HepG2 (cell line): ENCODE measurements around the gene MFSD12. TPM values are rescaled to one million over a fixed set of nuclear protein-coding genes. Genes with fewer than 3 reads are reported as not detected.

Source experiments
- ATAC-seq: fragments of 200-7000 bp; cut with Tn5 transposase; 3 replicates; pipeline ENCODE4 v1.9.1; 2020; ENCODE audit warnings: mild to moderate bottlenecking, moderate library complexity
- BruUV-seq: library from RNA; stranded (reverse); fragments of 400-500 nt; replicated peaks from 2 replicates; lab custom pipeline; 2021; lab: Mats Ljungman, UMichigan
- CTCF ChIA-PET: fragments of 300-600 bp; formaldehyde crosslinking; extraction: SDS; loops from one replicate; lab custom pipeline; 2021; ENCODE audit warnings: low total read pairs, inconsistent platforms, low intra/inter-chr PET ratio; lab: Yijun Ruan, JAX
- POLR2A ChIA-PET: fragments of 350-600 bp; sonication (Branson Sonifier 250); formaldehyde crosslinking; loops from one replicate; lab custom pipeline; 2020; ENCODE audit warnings: antibody characterized with exemption, inconsistent platforms; lab: Yijun Ruan, JAX
- DNase-seq: peaks from one replicate; pipeline ENCODE4 v3.0.0-alpha.2; 2015; ENCODE audit warnings: low spot score
- FAIRE-seq: peaks from 3 replicates; lab custom pipeline; 2011; peaks lifted over from hg19 to GRCh38; lab: Jason Lieb, UNC
- H2AFZ ChIP-seq: one replicate; pipeline ENCODE4 v1.6.1; 2011; ENCODE audit warnings: low read length, inconsistent platforms
- H3K27ac ChIP-seq: fragments of 300-600 bp; 3 replicates; pipeline ENCODE4 v1.8.0; 2011; ENCODE audit warnings: mixed run types, mild to moderate bottlenecking, mixed read lengths, low read length, inconsistent platforms; ENCODE audit not compliant: insufficient read depth; ENCODE audit errors: extremely low read length
- H3K27me3 ChIP-seq, 2 experiments: fragments of 200-600 bp in 1 of 2; 2 replicates in 1 of 2; 3 replicates in 1 of 2; pipeline versions ENCODE4 v1.6.0 to v1.8.0; 2011; ENCODE audit warnings: low read length in 2 of 2, mild to moderate bottlenecking in 2 of 2, moderate library complexity in 2 of 2, inconsistent platforms in 1 of 2; ENCODE audit not compliant: insufficient read depth in 2 of 2, control insufficient read depth in 1 of 2
- H3K36me3 ChIP-seq, 2 experiments: fragments of 200-600 bp in 1 of 2; replicated peaks in 1 of 2; 2 replicates in 1 of 2; 3 replicates in 1 of 2; pipeline versions ENCODE4 v1.5.1 to v1.8.0; 2011; ENCODE audit warnings: low read length in 2 of 2, inconsistent platforms in 1 of 2; ENCODE audit not compliant: insufficient read depth in 2 of 2, control insufficient read depth in 1 of 2
- H3K4me1 ChIP-seq: 2 replicates; pipeline ENCODE4 v1.5.1; 2012; ENCODE audit warnings: low read length, inconsistent platforms; ENCODE audit not compliant: insufficient read depth
- H3K4me2 ChIP-seq: 2 replicates; pipeline ENCODE4 v1.6.0; 2011; ENCODE audit warnings: low read depth, low read length, inconsistent platforms
- H3K4me3 ChIP-seq, 3 experiments: fragments of 200-600 bp in 1 of 3; sonication (generic), shearing (Covaris generic) in 1 of 3; replicated peaks in 1 of 3; 2 replicates each; pipeline ENCODE4 v1.5.1; 2011 to 2016; ENCODE audit warnings: low read length in 3 of 3, inconsistent platforms in 2 of 3, low read depth in 2 of 3, mild to moderate bottlenecking in 2 of 3, control low read depth in 1 of 3, mixed read lengths in 1 of 3; ENCODE audit not compliant: insufficient read depth in 1 of 3
- H3K79me2 ChIP-seq: one replicate; pipeline ENCODE4 v1.6.1; 2011; ENCODE audit warnings: low read length, inconsistent platforms; ENCODE audit not compliant: insufficient read depth
- H3K9ac ChIP-seq: 2 replicates; pipeline ENCODE4 v1.6.0; 2011; ENCODE audit warnings: mild to moderate bottlenecking, low read depth, low read length, inconsistent platforms; ENCODE audit not compliant: insufficient read depth
- H3K9me3 ChIP-seq: 2 replicates; pipeline ENCODE4 v1.5.1; 2012; ENCODE audit warnings: mild to moderate bottlenecking, low read length
- H4K20me1 ChIP-seq: 2 replicates; pipeline ENCODE4 v1.6.0; 2011; ENCODE audit warnings: inconsistent platforms, mild to moderate bottlenecking, low read length, moderate library complexity; ENCODE audit not compliant: insufficient read depth
- AGO2 ChIP-seq: fragments of 200-400 bp; formaldehyde crosslinking; optimal IDR thresholded peaks from 2 replicates; pipeline ENCODE3; 2017; ENCODE audit warnings: mild to moderate bottlenecking, low read depth, low read length, moderate library complexity
- CREM ChIP-seq, 2 experiments: sonication (generic) in 1 of 2; formaldehyde crosslinking in 1 of 2; IDR thresholded peaks; 2 replicates each; pipeline versions ENCODE4 v1.4.0 to v1.6.1; 2016 to 2020; ENCODE audit warnings: antibody characterized with exemption in 1 of 2, mild to moderate bottlenecking in 1 of 2, missing genetic modification reagents in 1 of 2
- HNRNPK ChIP-seq: fragments of 200-400 bp; formaldehyde crosslinking; IDR thresholded peaks from 2 replicates; pipeline ENCODE4 v1.6.1; 2018; ENCODE audit warnings: low read length, low read depth, moderate library complexity, mild to moderate bottlenecking; ENCODE audit not compliant: poor library complexity, severe bottlenecking
- MAZ ChIP-seq, 2 experiments: sonication (generic) in 1 of 2; formaldehyde crosslinking in 1 of 2; IDR thresholded peaks; 2 replicates each; pipeline versions ENCODE4 v1.5.0 to v1.6.1; 2012 to 2020; ENCODE audit warnings: low read depth in 2 of 2, mild to moderate bottlenecking in 2 of 2, borderline replicate concordance in 1 of 2, improper control_type of control experiment in 1 of 2, low read length in 1 of 2, missing genetic modification reagents in 1 of 2, moderate library complexity in 1 of 2
- MTF1 ChIP-seq: sonication (generic); formaldehyde crosslinking; IDR thresholded peaks from 2 replicates; pipeline ENCODE4 v1.5.0; 2020; ENCODE audit warnings: missing genetic modification reagents
- NFKB2 ChIP-seq: sonication (generic); formaldehyde crosslinking; IDR thresholded peaks from 2 replicates; pipeline ENCODE4 v1.4.0; 2020; ENCODE audit warnings: missing genetic modification reagents, borderline replicate concordance
- PHF8 ChIP-seq: sonication (generic); formaldehyde crosslinking; IDR thresholded peaks from 2 replicates; pipeline ENCODE4 v1.5.0; 2020; ENCODE audit warnings: missing genetic modification reagents
- PLRG1 ChIP-seq: fragments of 450-650 bp; conservative IDR thresholded peaks from 2 replicates; pipeline ENCODE4 v1.6.1; 2016
- RBFOX2 ChIP-seq: fragments of 200-400 bp; formaldehyde crosslinking; IDR thresholded peaks from 2 replicates; pipeline ENCODE4 v1.6.1; 2017; ENCODE audit warnings: low read depth, mild to moderate bottlenecking, low read length
- SATB2 ChIP-seq: sonication (generic); formaldehyde crosslinking; IDR thresholded peaks from 2 replicates; pipeline ENCODE4 v1.5.0; 2020; ENCODE audit warnings: missing genetic modification reagents
- XBP1 ChIP-seq: sonication (generic); formaldehyde crosslinking; IDR thresholded peaks from 2 replicates; pipeline ENCODE4 v1.5.0; 2020; ENCODE audit warnings: missing genetic modification reagents
- WGBS: methylation state at CpG from one replicate; pipeline ENCODE4 v1.1.6; 2017; ENCODE audit warnings: low lambda C conversion rate; 5-methylcytosine and 5-hydroxymethylcytosine counted together
- in situ Hi-C: cut with HindIII; loops from 2 replicates; pipeline ENCODE4 v1.10.0; 2017; ENCODE audit warnings: low pct_unique_long_range_greater_than_20kb; ENCODE audit not compliant: extremely low pct_ligation_motif_present
- intact Hi-C: fragments of 100-400 bp; cut with micrococcal nuclease; formaldehyde crosslinking; loops from one replicate; pipeline ENCODE4 v1.10.0; 2022; ENCODE audit not compliant: unreplicated experiment
- polyA plus RNA-seq, 8 experiments: library from polyadenylated mRNA; depleted of rRNA in 3 of 8; stranded (reverse) in 7 of 8; unstranded in 1 of 8; fragments of >200 nt; fragmentation: Illumina TruSeq in 4 of 8; extraction: Trizol in 4 of 8; gene quantifications; 2 replicates each; pipeline versions ENCODE4 v1.2.1 to v1.2.3, GENCODE V29; 2011 to 2016; ENCODE audit warnings: low read depth in 4 of 8, missing spikeins in 1 of 8, mixed read lengths in 1 of 8; ENCODE audit not compliant: insufficient read depth in 1 of 8
- total RNA-seq, 5 experiments: library from RNA; depleted of rRNA; stranded (reverse); fragments of >200 nt; fragmentation: Illumina TruSeq; extraction: Trizol; gene quantifications; 2 replicates each; pipeline ENCODE4 v1.2.3, GENCODE V29; 2016; ENCODE audit warnings: low read depth in 1 of 5
- TF ChIP-seq, protein P1 (sequence below): sonication (generic); formaldehyde crosslinking; IDR thresholded peaks from 2 replicates; pipeline ENCODE4 v1.4.0; 2020; ENCODE audit warnings: missing genetic modification reagents
- TF ChIP-seq, protein P2 (sequence below): sonication (generic); formaldehyde crosslinking; IDR thresholded peaks from 2 replicates; pipeline ENCODE4 v1.5.0; 2020; ENCODE audit warnings: missing genetic modification reagents
- TF ChIP-seq, protein P3 (sequence below): sonication (generic); formaldehyde crosslinking; conservative IDR thresholded peaks from 2 replicates; pipeline ENCODE4 v1.5.0; 2020; ENCODE audit warnings: missing genetic modification reagents

MFSD12 gene
- total and polyA plus RNA-seq, 2 of the 13 experiments (the other 11 are each of a cell fraction or from before 2014, with no cell fraction given): 27.2 to 29.1 TPM

DNA sequence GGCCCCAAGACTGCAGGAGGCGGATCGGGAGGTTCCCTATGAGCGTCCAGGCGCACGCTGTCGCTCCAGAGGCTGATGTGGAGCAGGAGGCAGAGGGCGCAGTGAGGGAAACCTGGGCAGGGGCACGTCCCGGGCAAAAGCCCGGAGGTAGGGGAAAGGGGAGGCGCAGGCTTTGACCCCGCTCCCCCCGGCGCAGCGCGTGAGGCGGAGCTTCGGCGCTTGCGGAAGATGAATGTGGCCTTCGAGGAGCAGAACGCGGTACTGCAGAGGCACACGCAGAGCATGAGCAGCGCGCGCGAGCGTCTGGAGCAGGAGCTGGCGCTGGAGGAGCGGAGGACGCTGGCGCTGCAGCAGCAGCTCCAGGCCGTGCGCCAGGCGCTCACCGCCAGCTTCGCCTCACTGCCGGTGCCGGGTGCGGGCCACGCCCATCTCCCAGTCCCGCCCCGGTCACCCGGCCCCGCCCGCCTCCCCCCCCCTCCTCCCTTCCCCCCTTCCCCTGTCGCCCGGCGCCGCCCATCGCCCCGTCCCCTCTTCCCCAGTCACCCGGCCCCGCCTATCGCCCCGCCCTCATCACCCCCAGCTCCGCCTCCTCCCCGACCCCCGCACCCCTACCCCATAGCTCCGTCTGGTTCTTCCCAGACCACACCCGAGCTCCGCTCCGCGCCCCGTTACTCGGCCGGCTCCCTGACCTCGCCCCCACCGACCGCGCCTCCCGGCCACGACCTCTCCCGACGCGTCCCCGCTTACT is 19.5 kb upstream of the MFSD12 start (continued):
- TF ChIP-seq PLRG1: no peak
- peak; percentile 29 for TF ChIP-seq AGO2
- TF ChIP-seq NFKB2 (CRISPR knock-in tag): no peak
- TF ChIP-seq, protein P1, sequence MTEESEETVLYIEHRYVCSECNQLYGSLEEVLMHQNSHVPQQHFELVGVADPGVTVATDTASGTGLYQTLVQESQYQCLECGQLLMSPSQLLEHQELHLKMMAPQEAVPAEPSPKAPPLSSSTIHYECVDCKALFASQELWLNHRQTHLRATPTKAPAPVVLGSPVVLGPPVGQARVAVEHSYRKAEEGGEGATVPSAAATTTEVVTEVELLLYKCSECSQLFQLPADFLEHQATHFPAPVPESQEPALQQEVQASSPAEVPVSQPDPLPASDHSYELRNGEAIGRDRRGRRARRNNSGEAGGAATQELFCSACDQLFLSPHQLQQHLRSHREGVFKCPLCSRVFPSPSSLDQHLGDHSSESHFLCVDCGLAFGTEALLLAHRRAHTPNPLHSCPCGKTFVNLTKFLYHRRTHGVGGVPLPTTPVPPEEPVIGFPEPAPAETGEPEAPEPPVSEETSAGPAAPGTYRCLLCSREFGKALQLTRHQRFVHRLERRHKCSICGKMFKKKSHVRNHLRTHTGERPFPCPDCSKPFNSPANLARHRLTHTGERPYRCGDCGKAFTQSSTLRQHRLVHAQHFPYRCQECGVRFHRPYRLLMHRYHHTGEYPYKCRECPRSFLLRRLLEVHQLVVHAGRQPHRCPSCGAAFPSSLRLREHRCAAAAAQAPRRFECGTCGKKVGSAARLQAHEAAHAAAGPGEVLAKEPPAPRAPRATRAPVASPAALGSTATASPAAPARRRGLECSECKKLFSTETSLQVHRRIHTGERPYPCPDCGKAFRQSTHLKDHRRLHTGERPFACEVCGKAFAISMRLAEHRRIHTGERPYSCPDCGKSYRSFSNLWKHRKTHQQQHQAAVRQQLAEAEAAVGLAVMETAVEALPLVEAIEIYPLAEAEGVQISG: no peak
- no peak for TF ChIP-seq CREM (IDR thresholded peaks at IDR 0.05)
- TF ChIP-seq CREM (CRISPR knock-in tag; IDR thresholded peaks at IDR 0.05): no peak
- no peak for TF ChIP-seq XBP1
- TF ChIP-seq HNRNPK: no peak

DNA sequence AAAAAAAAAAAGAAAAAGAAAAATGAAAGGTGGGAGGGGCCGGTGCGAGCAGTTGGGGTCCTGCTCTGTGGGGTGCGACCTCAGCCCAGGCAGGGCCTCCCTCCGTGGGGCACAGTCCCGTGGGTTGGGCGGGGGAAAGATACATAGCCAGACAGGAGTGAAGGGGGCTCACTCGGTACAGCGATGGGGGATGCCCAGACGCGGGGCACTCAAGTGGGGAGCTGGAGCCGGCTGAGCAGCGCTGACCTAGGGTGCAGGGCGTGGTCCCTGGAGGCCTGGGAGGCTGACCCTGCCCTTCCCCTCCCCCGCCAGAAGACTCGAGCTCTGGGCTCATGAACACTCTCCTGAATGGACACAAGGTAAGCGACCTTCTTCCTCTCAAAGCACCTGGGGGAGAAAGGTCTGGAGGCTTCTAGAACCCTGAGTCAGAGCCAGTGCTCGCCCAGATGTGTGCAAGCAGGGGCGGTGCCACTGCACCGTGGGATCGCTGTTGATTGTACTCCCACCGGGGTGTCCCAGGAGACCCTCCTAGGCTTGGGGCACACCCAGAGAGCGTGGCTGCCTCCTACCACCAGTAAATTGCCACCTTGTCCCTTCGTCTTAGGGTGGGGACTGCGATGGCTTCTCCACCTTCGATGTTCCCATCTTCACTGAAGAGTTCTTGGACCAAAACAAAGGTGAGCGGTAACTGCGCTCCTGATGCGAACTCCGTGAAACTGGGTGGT is 18.7 kb upstream of the MFSD12 start:
- H3K36me3 ChIP-seq: no peaks in the 10 kb centered on the region; a peak in 1 of 5 replicates
- H3K27me3 ChIP-seq: no peaks in the 10 kb centered on the region
- H3K4me2 ChIP-seq: no peak overlapping the region
- peaks cover 2% of the 10 kb centered on the region for H3K79me2 ChIP-seq
- H4K20me1 ChIP-seq: peaks cover 4% of the 10 kb centered on the region
- ChIA-PET POLR2A (interaction anchor here (0.7 kb wide), 1 partner anchor 22 kb away, joined by 3 read pairs; no protein-coding TSS in a partner anchor), CTCF (interaction anchor here (1.0 to 1.6 kb wide), 2 partner anchors 29 to 31 kb away, joined by 3 to 14 read pairs; no protein-coding TSS in a partner anchor)
- H3K4me1 ChIP-seq: peaks cover 27% of the 10 kb centered on the region
- no peak for ATAC-seq
- H3K4me3 ChIP-seq: no peak overlapping the region
- TF ChIP-seq, protein P2, sequence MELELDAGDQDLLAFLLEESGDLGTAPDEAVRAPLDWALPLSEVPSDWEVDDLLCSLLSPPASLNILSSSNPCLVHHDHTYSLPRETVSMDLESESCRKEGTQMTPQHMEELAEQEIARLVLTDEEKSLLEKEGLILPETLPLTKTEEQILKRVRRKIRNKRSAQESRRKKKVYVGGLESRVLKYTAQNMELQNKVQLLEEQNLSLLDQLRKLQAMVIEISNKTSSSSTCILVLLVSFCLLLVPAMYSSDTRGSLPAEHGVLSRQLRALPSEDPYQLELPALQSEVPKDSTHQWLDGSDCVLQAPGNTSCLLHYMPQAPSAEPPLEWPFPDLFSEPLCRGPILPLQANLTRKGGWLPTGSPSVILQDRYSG: no peak
- TF ChIP-seq MTF1 (CRISPR knock-in tag) (no peak), MAZ (IDR thresholded peaks at IDR 0.05; ENCODE audit: borderline replicate concordance, low read depth, low read length) (no peak), MAZ (CRISPR knock-in tag; IDR thresholded peaks at IDR 0.05; ENCODE audit: low read depth) (no peak), SATB2 (CRISPR knock-in tag) (no peak), PHF8 (CRISPR knock-in tag) (no peak), RBFOX2 (peak; percentile 47; the same call in 1 of the 2 replicates)
- TF ChIP-seq, protein P3, sequence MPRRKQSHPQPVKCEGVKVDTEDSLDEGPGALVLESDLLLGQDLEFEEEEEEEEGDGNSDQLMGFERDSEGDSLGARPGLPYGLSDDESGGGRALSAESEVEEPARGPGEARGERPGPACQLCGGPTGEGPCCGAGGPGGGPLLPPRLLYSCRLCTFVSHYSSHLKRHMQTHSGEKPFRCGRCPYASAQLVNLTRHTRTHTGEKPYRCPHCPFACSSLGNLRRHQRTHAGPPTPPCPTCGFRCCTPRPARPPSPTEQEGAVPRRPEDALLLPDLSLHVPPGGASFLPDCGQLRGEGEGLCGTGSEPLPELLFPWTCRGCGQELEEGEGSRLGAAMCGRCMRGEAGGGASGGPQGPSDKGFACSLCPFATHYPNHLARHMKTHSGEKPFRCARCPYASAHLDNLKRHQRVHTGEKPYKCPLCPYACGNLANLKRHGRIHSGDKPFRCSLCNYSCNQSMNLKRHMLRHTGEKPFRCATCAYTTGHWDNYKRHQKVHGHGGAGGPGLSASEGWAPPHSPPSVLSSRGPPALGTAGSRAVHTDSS (CRISPR knock-in tag): no peak
- H3K9ac ChIP-seq: no peak overlapping the region
- DNase-seq: no peak
- H3K27ac ChIP-seq: no peak overlapping the region
- no TSS peak for BruUV-seq
- H3K9me3 ChIP-seq: no peaks in the 10 kb centered on the region
- no peak for FAIRE-seq
- WGBS: 99% methylated on average over 19 of the region's 29 CpGs
- intact Hi-C loops: loop anchor here (1.0 kb wide), 1 partner anchor 31 kb away; no protein-coding TSS in a partner anchor
- no peak overlapping the region for H2AFZ ChIP-seq
- in situ Hi-C loops: no loop called here
